Gastroesophageal sphincter (tissue), 4 donors: Measurements from ENCODE around the gene TSPAN15. TPM values are rescaled to one million over a fixed set of nuclear protein-coding genes. Genes with fewer than 3 reads are reported as not detected.

Experiments used
- ATAC-seq: fragments of 150-250 bp; one replicate; pipeline ENCODE4 v1.9.1; 2016; ENCODE audit warnings: mild to moderate bottlenecking, moderate library complexity
- H3K27ac ChIP-seq, 4 donors: fragments of 200-600 bp; sonication (generic) in 3 of 4; 1 replicate in 3 of 4; 2 replicates in 1 of 4; pipeline ENCODE4 v1.5.1; 2016 to 2019
- H3K27me3 ChIP-seq: fragments of 200-600 bp; sonication (generic); one replicate; pipeline ENCODE4 v1.5.1; 2019
- H3K36me3 ChIP-seq, 2 donors: fragments of 200-600 bp; sonication (generic); one replicate each; pipeline ENCODE4 v1.5.1; 2019; ENCODE audit warnings: control low read depth in 1 of 2
- H3K4me1 ChIP-seq, 3 donors: fragments of 200-600 bp; sonication (generic); 1 replicate in 2 of 3; 2 replicates in 1 of 3; pipeline ENCODE4 v1.5.1; 2016 to 2019; ENCODE audit warnings: control low read depth in 2 of 3
- H3K4me3 ChIP-seq, 2 donors: fragments of 200-600 bp; sonication (generic); one replicate each; pipeline ENCODE4 v1.5.1; 2019; ENCODE audit warnings: mild to moderate bottlenecking in 1 of 2, moderate library complexity in 1 of 2
- H3K9me3 ChIP-seq, 3 donors: fragments of 200-600 bp; sonication (generic); one replicate each; pipeline ENCODE4 v1.5.1; 2017 to 2019; ENCODE audit warnings: control low read depth in 2 of 3
- CTCF ChIP-seq, 4 experiments: fragments of 200-600 bp in 2 of 4; fragments of 450-650 bp in 2 of 4; sonication (generic) in 1 of 4; IDR thresholded peaks; one replicate each; pipeline ENCODE4 v1.5.1; 2017 to 2019; ENCODE audit warnings: antibody characterized with exemption in 4 of 4, mild to moderate bottlenecking in 2 of 4, moderate library complexity in 2 of 4
- EP300 ChIP-seq: sonication (generic); formaldehyde crosslinking; IDR thresholded peaks from one replicate; pipeline ENCODE4 v1.6.1; 2017; ENCODE audit warnings: antibody characterized with exemption, mild to moderate bottlenecking
- POLR2A ChIP-seq, 2 donors: fragments of 450-650 bp; IDR thresholded peaks; one replicate each; pipeline ENCODE4 v1.6.1; 2017; ENCODE audit warnings: antibody characterized with exemption in 2 of 2, mild to moderate bottlenecking in 2 of 2, moderate library complexity in 1 of 2
- POLR2AphosphoS5 ChIP-seq: sonication (generic); formaldehyde crosslinking; IDR thresholded peaks from one replicate; pipeline ENCODE4 v1.6.1; 2017; ENCODE audit warnings: antibody characterized with exemption
- WGBS, 2 donors: methylation state at CpG; one replicate each; pipeline ENCODE4 v1.1.5; 2018; ENCODE audit warnings: low coverage in 1 of 2; 5-methylcytosine and 5-hydroxymethylcytosine counted together
- total RNA-seq, 4 donors: library from RNA; depleted of rRNA; stranded (reverse); fragments of >200 nt; gene quantifications; one replicate each; pipeline ENCODE4 v1.1.0, GENCODE V29; 2016

Gene TSPAN15
- total RNA-seq, 4 donors from 2014 or later = 51.9 to 66.7 (median 58.1) TPM

- Histone ChIP-seq H3K9me3 (no peaks in the 10 kb centered on the region), H3K36me3 (peaks cover 0 to 70% of the 10 kb centered on the region in 2 donors), H3K27ac (peak overlapping the region in 3 of 4 donors; percentile 92 to 97 (median 96)), H3K27me3 (no peaks in the 10 kb centered on the region), H3K4me3 (no peak overlapping the region), H3K4me1 (peaks cover 0 to 76% (median 40%) of the 10 kb centered on the region in 3 donors)
- WGBS, 2 donors = 33 to 48% methylated on average over 1 to 2 of the region's 4 CpGs
- ATAC-seq = no peak
- TF ChIP-seq EP300 (no peak), POLR2A (IDR thresholded peaks at IDR 0.05) (no peak), POLR2AphosphoS5 (no peak), CTCF (IDR thresholded peaks at IDR 0.05) (no peak)
Observed at GRCh38 chr10:69405221-69405620, 46.0 kb upstream of the TSPAN15 start.

GRCh38 chr10:69406302-69406811, 44.9 kb upstream of the TSPAN15 start:
- TF ChIP-seq POLR2AphosphoS5 (peak; percentile 26), CTCF (IDR thresholded peaks at IDR 0.05) (no peak), EP300 (no peak), POLR2A (IDR thresholded peaks at IDR 0.05) (no peak)
- WGBS, 2 donors = 30% methylated on average over 5 of the region's 5 CpGs; no CpG with 5 or more reads in 1 of the 2 donors
- Histone ChIP-seq H3K27me3 (no peaks in the 10 kb centered on the region), H3K4me3 (no peak overlapping the region), H3K9me3 (no peaks in the 10 kb centered on the region), H3K4me1 (peaks cover 0 to 87% (median 40%) of the 10 kb centered on the region in 3 donors), H3K36me3 (peaks cover 0 to 59% of the 10 kb centered on the region in 2 donors), H3K27ac (peak overlapping the region in 3 of 4 donors; percentile 92 to 97 (median 96))
- ATAC-seq = peak; percentile 5

GRCh38 chr10:69406816-69407580, 44.3 kb upstream of the TSPAN15 start:
- Histone ChIP-seq H3K4me3 (no peak overlapping the region), H3K4me1 (peaks cover 0 to 90% (median 40%) of the 10 kb centered on the region in 3 donors), H3K36me3 (peaks cover 0 to 52% of the 10 kb centered on the region in 2 donors), H3K27ac (peak overlapping the region in 3 of 4 donors; percentile 92 to 97 (median 96)), H3K9me3 (no peaks in the 10 kb centered on the region), H3K27me3 (no peaks in the 10 kb centered on the region)
- ATAC-seq = no peak
- no peak for TF ChIP-seq POLR2A (IDR thresholded peaks at IDR 0.05)
- TF ChIP-seq EP300 = no peak
- TF ChIP-seq CTCF (IDR thresholded peaks at IDR 0.05) = no peak
- no peak for TF ChIP-seq POLR2AphosphoS5
- WGBS, 2 donors = 33 to 43% methylated on average over 1 to 3 of the region's 6 CpGs

GRCh38 chr10:69407621-69408301, 43.5 kb upstream of the TSPAN15 start:
- 64% methylated on average over 7 to 8 of the region's 14 CpGs for WGBS, 2 donors
- H3K27ac ChIP-seq = peak overlapping the region; percentile 49 to 97 (median 94)
- H3K4me1 ChIP-seq = peaks cover 0 to 90% (median 41%) of the 10 kb centered on the region in 3 donors
- no peaks in the 10 kb centered on the region for H3K27me3 ChIP-seq
- peaks cover 0 to 45% of the 10 kb centered on the region in 2 donors for H3K36me3 ChIP-seq
- ATAC-seq = no peak
- peak overlapping the region in 1 of 2 donors; percentile 22 for H3K4me3 ChIP-seq
- no peaks in the 10 kb centered on the region for H3K9me3 ChIP-seq
- peak in 1 of 4 experiments; percentile 41 for TF ChIP-seq CTCF (IDR thresholded peaks at IDR 0.05)
- no peak for TF ChIP-seq POLR2A (IDR thresholded peaks at IDR 0.05)
